HG03432 (cell line): Measurements from ENCODE around the gene ARHGAP30.

ENCODE experiments used
- ATAC-seq: cut with Tn5 transposase; IDR thresholded peaks from one replicate; pipeline ENCODE4 v1.9.1; 2021; ENCODE audit warnings: mild to moderate bottlenecking, moderate library complexity; ENCODE audit not compliant: unreplicated experiment

Gene ARHGAP30

GRCh38 chr1:161091796-161092507 is 22.3 kb upstream of the ARHGAP30 start:
- no peak for ATAC-seq

- ATAC-seq, result no peak
Measured at GRCh38 chr1:161091093-161091492, 21.4 kb upstream of the ARHGAP30 start.

- no peak for ATAC-seq
Measured at GRCh38 chr1:161090617-161091016, 20.9 kb upstream of the ARHGAP30 start.

GRCh38 chr1:161089938-161090337 is 20.2 kb upstream of the ARHGAP30 start:
- no peak for ATAC-seq

GRCh38 chr1:161089251-161089924 is 19.7 kb upstream of the ARHGAP30 start, which contains the start of gene NECTIN4:
Gene NECTIN4 (minus strand): TSS chr1:161089558. CDS start chr1:161089296, 262 bp downstream.
- no peak for ATAC-seq

GRCh38 chr1:161088587-161089110 is 19.0 kb upstream of the ARHGAP30 start:
- no peak for ATAC-seq

GRCh38 chr1:161086457-161086856 is 16.8 kb upstream of the ARHGAP30 start:
- no peak for ATAC-seq

GRCh38 chr1:161085165-161085564 is 15.5 kb upstream of the ARHGAP30 start:
- no peak for ATAC-seq

GRCh38 chr1:161084597-161084988 is 14.9 kb upstream of the ARHGAP30 start:
- no peak for ATAC-seq

GRCh38 chr1:161083748-161084596 is 14.3 kb upstream of the ARHGAP30 start:
- ATAC-seq, result no peak

GRCh38 chr1:161082996-161083747 is 13.5 kb upstream of the ARHGAP30 start:
- ATAC-seq, result no peak

- ATAC-seq, result no peak
Measured at GRCh38 chr1:161082483-161082882, 12.8 kb upstream of the ARHGAP30 start.

GRCh38 chr1:161081519-161081918 is 11.8 kb upstream of the ARHGAP30 start:
- no peak for ATAC-seq

GRCh38 chr1:161080441-161081405 is 11.0 kb upstream of the ARHGAP30 start:
- ATAC-seq, result no peak

- ATAC-seq, result no peak
Measured at GRCh38 chr1:161079436-161080110, 9.9 kb upstream of the ARHGAP30 start.

GRCh38 chr1:161077426-161077825 is 7.7 kb upstream of the ARHGAP30 start:
- no peak for ATAC-seq

- no peak for ATAC-seq
Measured at GRCh38 chr1:161076410-161076809, 6.7 kb upstream of the ARHGAP30 start.

- no peak for ATAC-seq
Measured at GRCh38 chr1:161074676-161075368, 5.1 kb upstream of the ARHGAP30 start.
